HepG2 (cell line): ENCODE data around the gene OAT.

Source experiments
- POLR2A ChIP-seq, 2 experiments: IDR thresholded peaks; 2 replicates each; pipeline ENCODE4 v1.6.1; 2011; ENCODE audit warnings: low read depth in 2 of 2, low read length in 2 of 2, mild to moderate bottlenecking in 1 of 2, moderate library complexity in 1 of 2; ENCODE audit not compliant: insufficient read depth in 1 of 2
- POLR2AphosphoS5 ChIP-seq: IDR thresholded peaks from 2 replicates; pipeline ENCODE4 v1.6.1; 2012; ENCODE audit warnings: low read depth, low read length
- RNF2 ChIP-seq: fragments of 450-650 bp; conservative IDR thresholded peaks from 2 replicates; pipeline ENCODE4 v1.6.1; 2016; ENCODE audit warnings: low read depth
- SAFB2 ChIP-seq: sonication (generic); formaldehyde crosslinking; IDR thresholded peaks from 2 replicates; pipeline ENCODE4 v1.5.1; 2020; ENCODE audit warnings: missing genetic modification reagents, low read depth, mild to moderate bottlenecking, borderline replicate concordance
- YY1 ChIP-seq: IDR thresholded peaks from 2 replicates; pipeline ENCODE4 v1.6.1; 2011; ENCODE audit warnings: low read length, low read depth, moderate library complexity, mild to moderate bottlenecking; ENCODE audit not compliant: insufficient read depth, insufficient replicate concordance
- ZBTB43 ChIP-seq: sonication (generic); formaldehyde crosslinking; conservative IDR thresholded peaks from 2 replicates; pipeline ENCODE4 v1.4.0; 2020; ENCODE audit warnings: missing genetic modification reagents
- ZNF530 ChIP-seq: sonication (generic); formaldehyde crosslinking; IDR thresholded peaks from 2 replicates; pipeline ENCODE4 v1.5.0; 2020; ENCODE audit warnings: low read depth, mild to moderate bottlenecking, missing genetic modification reagents

- TF ChIP-seq POLR2AphosphoS5 (no peak), POLR2A (IDR thresholded peaks at IDR 0.05; ENCODE audit: insufficient read depth in 1 of 2, low read depth in 2 of 2, low read length in 2 of 2) (no peak), ZBTB43 (CRISPR knock-in tag) (no peak), ZNF530 (CRISPR knock-in tag) (no peak), RNF2 (no peak), SAFB2 (CRISPR knock-in tag) (no peak), YY1 (no peak)
Observed at GRCh38 chr10:124403548-124403947, 15.2 kb downstream of the OAT start.
